Right atrium auricular region (tissue), 2 donors: ENCODE data around the gene TRMT11. TPM values are rescaled to one million over a fixed set of nuclear protein-coding genes. Genes with fewer than 3 reads are reported as not detected.

Experiments used
- DNase-seq: peaks from one replicate; pipeline ENCODE4 v3.0.0-alpha.2; 2019; ENCODE audit warnings: low spot score
- H3K27ac ChIP-seq, 2 donors: fragments of 200-600 bp; sonication (generic); 1 replicate in 1 of 2; 2 replicates in 1 of 2; pipeline ENCODE4 v1.5.1; 2016 to 2019
- H3K27me3 ChIP-seq, 2 donors: fragments of 200-600 bp; sonication (generic); one replicate each; pipeline versions ENCODE4 v1.5.1 to v1.6.0; 2017 to 2019
- H3K36me3 ChIP-seq: fragments of 200-600 bp; sonication (generic); one replicate; pipeline ENCODE4 v1.5.1; 2016
- H3K4me1 ChIP-seq, 2 donors: fragments of 200-600 bp; sonication (generic); one replicate each; pipeline versions ENCODE4 v1.5.1 to v1.6.0; 2017 to 2019
- H3K4me3 ChIP-seq, 2 donors: fragments of 200-600 bp; sonication (generic); 1 replicate in 1 of 2; 2 replicates in 1 of 2; pipeline ENCODE4 v1.5.1; 2017 to 2019; ENCODE audit warnings: mild to moderate bottlenecking in 1 of 2, moderate library complexity in 1 of 2
- H3K9me3 ChIP-seq, 2 donors: fragments of 200-600 bp; sonication (generic); one replicate each; pipeline ENCODE4 v1.5.1; 2019
- total RNA-seq, 2 donors: library from RNA; depleted of rRNA; stranded (reverse); fragments of >200 nt; gene quantifications; one replicate each; pipeline ENCODE4 v1.1.0, GENCODE V29; 2016
- TF ChIP-seq, protein P1 (sequence below), 2 donors: fragments of 200-600 bp; sonication (generic); IDR thresholded peaks; one replicate each; pipeline ENCODE4 v1.5.1; 2019; ENCODE audit warnings: antibody characterized with exemption in 2 of 2

TRMT11 gene
- total RNA-seq, 2 donors from 2014 or later = 9.7 to 10.1 TPM

DNA sequence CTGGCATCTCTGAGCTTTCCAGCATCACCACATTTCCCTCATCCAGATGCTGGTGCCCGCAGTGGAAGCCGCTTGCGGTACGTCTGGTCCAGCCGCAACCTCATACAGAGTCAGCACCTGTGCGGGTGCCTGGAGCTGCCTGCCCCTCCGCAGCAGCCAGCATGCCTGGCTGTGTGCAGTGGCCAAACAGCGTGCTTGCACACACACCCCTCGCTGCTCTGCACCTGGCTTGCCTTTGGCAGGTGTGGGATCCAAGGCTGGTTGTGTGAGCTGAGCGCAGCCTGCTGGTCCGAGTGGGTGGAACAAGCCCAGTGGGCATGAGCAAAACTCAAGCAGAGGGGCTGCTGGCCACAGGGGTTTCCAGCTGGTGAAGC lies 32.9 kb upstream of the TRMT11 start:
- Histone ChIP-seq H3K36me3 (no peaks in the 10 kb centered on the region), H3K9me3 (no peaks in the 10 kb centered on the region), H3K27ac (no peak overlapping the region), H3K27me3 (no peaks in the 10 kb centered on the region), H3K4me1 (peaks cover 0 to 17% of the 10 kb centered on the region in 2 donors), H3K4me3 (no peak overlapping the region)
- TF ChIP-seq, protein P1, sequence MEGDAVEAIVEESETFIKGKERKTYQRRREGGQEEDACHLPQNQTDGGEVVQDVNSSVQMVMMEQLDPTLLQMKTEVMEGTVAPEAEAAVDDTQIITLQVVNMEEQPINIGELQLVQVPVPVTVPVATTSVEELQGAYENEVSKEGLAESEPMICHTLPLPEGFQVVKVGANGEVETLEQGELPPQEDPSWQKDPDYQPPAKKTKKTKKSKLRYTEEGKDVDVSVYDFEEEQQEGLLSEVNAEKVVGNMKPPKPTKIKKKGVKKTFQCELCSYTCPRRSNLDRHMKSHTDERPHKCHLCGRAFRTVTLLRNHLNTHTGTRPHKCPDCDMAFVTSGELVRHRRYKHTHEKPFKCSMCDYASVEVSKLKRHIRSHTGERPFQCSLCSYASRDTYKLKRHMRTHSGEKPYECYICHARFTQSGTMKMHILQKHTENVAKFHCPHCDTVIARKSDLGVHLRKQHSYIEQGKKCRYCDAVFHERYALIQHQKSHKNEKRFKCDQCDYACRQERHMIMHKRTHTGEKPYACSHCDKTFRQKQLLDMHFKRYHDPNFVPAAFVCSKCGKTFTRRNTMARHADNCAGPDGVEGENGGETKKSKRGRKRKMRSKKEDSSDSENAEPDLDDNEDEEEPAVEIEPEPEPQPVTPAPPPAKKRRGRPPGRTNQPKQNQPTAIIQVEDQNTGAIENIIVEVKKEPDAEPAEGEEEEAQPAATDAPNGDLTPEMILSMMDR (IDR thresholded peaks at IDR 0.05) = no peak
- no peak for DNase-seq

DNA sequence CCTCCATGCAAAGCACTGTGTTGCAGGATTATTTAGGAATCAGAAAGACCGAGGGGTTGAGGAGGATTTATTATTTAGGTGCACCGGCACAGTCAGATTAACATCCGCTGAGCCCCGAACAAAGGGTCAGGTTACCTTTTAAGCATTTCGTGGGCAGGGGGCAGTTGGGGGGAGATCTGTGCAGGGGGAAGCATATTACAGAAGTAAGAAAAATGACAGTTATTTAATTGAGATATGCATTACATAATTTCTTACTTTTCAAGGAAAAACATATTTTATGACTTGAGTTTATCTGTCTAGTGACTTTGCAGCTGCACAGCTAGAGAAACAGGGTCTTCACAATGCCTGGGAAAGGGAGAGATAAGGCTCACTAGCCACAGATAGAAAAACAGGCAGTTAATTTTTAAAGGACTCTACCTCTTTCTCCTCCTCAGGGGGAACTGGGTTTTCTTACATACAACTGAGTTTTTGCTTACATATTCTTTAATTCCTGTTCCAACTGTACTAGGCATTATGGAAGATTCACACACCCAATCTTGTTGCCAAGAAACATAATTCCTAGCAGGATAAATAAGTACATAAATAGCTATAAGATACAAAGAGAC lies 31.5 kb upstream of the TRMT11 start:
- Histone ChIP-seq H3K4me3 (no peak overlapping the region), H3K36me3 (no peaks in the 10 kb centered on the region), H3K4me1 (peaks cover 0 to 24% of the 10 kb centered on the region in 2 donors), H3K27ac (no peak overlapping the region), H3K27me3 (no peaks in the 10 kb centered on the region), H3K9me3 (no peaks in the 10 kb centered on the region)
- no peak for DNase-seq
- TF ChIP-seq, protein P1 (IDR thresholded peaks at IDR 0.05) = no peak

DNA sequence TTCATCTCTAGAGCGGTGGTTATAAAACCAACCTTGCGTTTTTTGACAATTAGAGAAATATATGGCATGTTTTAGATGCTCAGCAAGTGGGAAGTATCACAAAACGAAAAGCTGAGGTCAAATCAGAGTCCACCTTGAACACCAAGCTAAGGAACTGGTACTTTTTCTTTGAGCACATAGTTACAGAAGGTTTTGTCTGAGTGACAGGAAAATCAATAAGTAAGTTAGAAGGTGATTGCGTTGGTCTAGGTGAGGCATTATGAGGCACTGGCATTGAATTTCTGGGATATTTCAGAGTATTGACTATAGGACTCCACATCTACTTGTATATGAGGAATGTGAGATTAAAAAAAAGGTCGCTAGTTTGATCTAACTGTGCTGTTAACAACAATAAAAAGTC lies 30.4 kb upstream of the TRMT11 start:
- no peaks in the 10 kb centered on the region for H3K27me3 ChIP-seq
- DNase-seq = no peak
- peak overlapping the region; percentile 68 to 96 for H3K4me3 ChIP-seq
- TF ChIP-seq, protein P1 (IDR thresholded peaks at IDR 0.05) = no peak
- peaks cover 0 to 24% of the 10 kb centered on the region in 2 donors for H3K4me1 ChIP-seq
- no peaks in the 10 kb centered on the region for H3K9me3 ChIP-seq
- H3K36me3 ChIP-seq = no peaks in the 10 kb centered on the region
- H3K27ac ChIP-seq = peak overlapping the region; percentile 93 to 95

DNA sequence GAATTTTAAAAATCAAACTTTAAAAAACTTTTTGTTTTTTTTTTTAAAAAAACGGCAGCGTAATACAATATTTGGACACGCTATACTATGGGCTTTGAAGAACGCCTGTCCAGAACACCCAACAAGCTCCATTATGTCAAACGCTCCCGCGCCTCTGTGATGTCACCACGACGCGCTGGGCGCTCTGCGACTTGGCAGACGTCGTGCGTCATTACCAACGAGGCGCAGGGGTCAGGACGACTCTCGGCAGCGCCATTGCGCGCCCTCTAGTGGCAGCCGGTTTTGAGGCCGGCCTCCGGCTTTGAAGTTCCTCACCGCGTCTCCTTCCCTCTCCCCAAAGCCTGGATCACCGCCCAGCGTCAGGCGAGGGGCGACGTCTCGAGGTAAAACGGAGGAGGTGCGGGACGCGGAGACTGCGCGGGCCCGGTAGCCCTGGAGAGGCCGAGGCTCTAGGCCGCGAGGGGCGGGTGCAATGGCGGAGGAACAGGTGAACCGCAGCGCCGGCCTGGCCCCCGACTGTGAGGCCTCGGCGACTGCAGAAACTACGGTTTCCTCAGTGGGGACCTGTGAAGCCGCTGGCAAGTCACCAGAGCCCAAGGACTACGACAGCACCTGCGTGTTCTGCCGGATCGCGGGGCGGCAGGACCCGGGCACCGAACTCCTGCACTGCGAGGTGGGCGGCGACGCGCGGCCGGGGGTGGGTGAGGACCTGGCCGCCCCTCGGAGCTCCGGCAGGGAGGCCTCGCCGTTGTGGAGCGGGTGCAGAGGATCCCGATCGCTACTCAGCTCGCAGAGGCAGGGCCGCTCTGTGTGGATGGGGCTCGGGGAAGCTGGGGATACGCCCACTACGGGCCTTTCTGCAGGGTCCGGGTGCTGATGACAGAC lies 29.6 kb upstream of the TRMT11 start, which contains the start of gene HINT3:
TSS of gene HINT3 (plus strand) at position 265 of the 885 bp plus-strand sequence. CDS start at position 473, 208 bp downstream.
- peaks cover 0 to 24% of the 10 kb centered on the region in 2 donors for H3K4me1 ChIP-seq
- H3K9me3 ChIP-seq = no peaks in the 10 kb centered on the region
- DNase-seq = peak; percentile 99
- TF ChIP-seq, protein P1 (IDR thresholded peaks at IDR 0.05) = peak; percentile 91 to 97
- H3K36me3 ChIP-seq = no peaks in the 10 kb centered on the region
- H3K27me3 ChIP-seq = no peaks in the 10 kb centered on the region
- peak within 1 kb of the TSS; percentile 93 to 95 for H3K27ac ChIP-seq
- H3K4me3 ChIP-seq = peak within 1 kb of the TSS; percentile 68 to 96

DNA sequence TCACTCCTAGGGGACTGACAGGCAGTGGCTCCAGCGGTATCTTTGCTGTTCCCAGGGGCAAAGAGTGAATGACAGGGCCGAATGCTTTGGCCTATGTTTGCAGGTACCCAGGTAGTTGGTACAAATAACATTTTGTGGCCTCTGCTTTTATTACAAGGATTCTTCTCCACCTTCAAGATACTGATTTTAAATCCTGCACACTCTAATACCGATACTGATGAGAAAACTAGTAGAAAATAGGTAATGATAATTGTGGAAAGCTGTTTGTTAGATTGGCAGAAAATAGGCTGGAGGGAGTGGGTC lies 29.0 kb upstream of the TRMT11 start:
- Histone ChIP-seq H3K27ac (peak overlapping the region; percentile 93 to 95), H3K36me3 (no peaks in the 10 kb centered on the region), H3K27me3 (no peaks in the 10 kb centered on the region), H3K4me1 (peaks cover 0 to 24% of the 10 kb centered on the region in 2 donors), H3K9me3 (no peaks in the 10 kb centered on the region), H3K4me3 (peak overlapping the region; percentile 68 to 96)
- no peak for DNase-seq
- TF ChIP-seq, protein P1 (IDR thresholded peaks at IDR 0.05) = no peak
